T-helper 2 cell (primary cell): ENCODE measurements around the gene PPP1R9B.
A peak's percentile ranks its signal among the peaks of the same experiment; 100 is the strongest.

Experiments
- DNase-seq, 5 experiments: peaks; one replicate each; pipeline versions ENCODE4 v3.0.0 to v3.0.0-alpha.2; 2012 to 2022

The PPP1R9B gene

GRCh38 chr17:50172130-50172529 lies 21.7 kb upstream of the PPP1R9B start:
- DNase-seq: no peak

GRCh38 chr17:50171371-50172071 lies 21.0 kb upstream of the PPP1R9B start:
- no peak for DNase-seq

- DNase-seq: peak in 1 of 5 experiments; percentile 86
Measured at GRCh38 chr17:50170662-50171370, 20.3 kb upstream of the PPP1R9B start.

GRCh38 chr17:50169881-50170459 lies 19.5 kb upstream of the PPP1R9B start:
- DNase-seq: no peak

DNA sequence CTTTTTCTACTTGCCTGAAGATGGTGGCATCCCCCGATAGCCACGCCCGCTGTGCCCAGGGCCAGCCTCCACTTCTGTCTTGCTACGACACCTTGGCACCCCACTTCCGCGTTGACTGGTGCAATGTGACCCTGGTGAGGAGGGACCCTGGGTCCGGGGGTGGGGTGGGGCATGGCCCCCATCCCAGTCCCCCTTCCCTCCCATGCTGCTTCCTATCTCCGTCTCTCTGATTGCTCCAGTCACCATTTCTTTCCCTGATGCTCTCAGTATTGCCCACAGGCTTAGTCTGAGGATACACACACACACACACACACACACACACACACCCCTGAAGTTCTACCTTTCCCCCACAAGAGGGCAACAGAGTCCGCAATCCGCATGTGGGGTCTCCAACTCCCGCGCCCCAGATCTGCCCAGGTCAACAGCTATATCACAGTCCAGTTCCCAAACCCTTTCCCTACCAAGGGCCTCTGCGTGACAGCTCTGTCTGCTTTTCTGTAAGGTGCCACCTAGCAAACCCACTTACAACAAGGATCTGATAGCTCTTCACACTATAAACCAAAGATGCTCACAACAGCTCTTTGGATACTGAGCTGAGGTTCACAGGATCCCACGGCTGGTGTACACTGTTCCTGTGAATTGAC lies 18.8 kb upstream of the PPP1R9B start:
- DNase-seq: peak in 4 of 5 experiments; percentile 17 to 84 (median 62)

GRCh38 chr17:50168319-50168718 lies 17.8 kb upstream of the PPP1R9B start:
- no peak for DNase-seq

DNA sequence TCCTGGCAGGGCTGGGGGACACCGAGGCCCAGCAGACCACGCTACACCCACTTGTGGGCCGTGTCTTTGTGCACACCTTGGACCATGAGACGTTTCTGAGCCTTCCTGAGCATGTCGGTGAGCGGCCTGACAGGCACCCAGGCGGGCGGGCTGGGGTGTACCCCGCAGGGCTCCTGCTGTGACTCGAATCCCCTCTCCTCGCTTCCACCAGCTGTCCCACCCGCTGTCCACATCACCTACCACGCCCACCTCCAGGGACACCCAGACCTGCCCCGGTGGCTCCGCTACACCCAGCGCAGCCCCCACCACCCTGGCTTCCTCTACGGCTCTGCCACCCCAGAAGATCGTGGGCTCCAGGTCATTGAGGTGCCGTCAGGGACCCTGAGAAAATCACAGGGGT lies 16.9 kb upstream of the PPP1R9B start:
- no peak for DNase-seq

- DNase-seq: no peak
Measured at GRCh38 chr17:50166518-50167181, 16.2 kb upstream of the PPP1R9B start.

- DNase-seq: no peak
Measured at GRCh38 chr17:50165867-50166517, 15.5 kb upstream of the PPP1R9B start, which contains the start of gene SGCA. SGCA (plus strand) TSS chr17:50166005; CDS start chr17:50166041, 36 bp downstream.

DNA sequence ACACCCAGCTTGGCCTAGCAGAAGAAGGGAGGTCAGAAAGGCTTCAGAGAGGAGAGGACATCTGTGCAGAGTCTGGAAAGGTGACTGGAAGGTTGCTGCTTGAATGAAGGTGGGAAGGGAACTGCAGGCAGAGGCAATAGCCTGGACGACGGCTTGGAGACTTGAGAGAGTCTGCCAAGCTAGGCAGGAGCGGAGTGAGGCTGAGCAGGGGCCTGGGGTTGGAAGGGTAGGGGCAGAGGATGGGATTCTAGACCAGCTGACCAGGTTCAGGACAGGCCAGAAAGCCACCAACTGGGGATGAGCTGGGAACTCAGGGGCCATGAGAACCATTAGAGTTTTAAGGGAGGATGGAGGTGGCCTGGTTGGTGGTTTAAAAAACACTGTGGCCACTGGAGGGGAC lies 15.0 kb upstream of the PPP1R9B start:
- no peak for DNase-seq

GRCh38 chr17:50165066-50165465 lies 14.6 kb upstream of the PPP1R9B start:
- DNase-seq: no peak

- no peak for DNase-seq
Measured at GRCh38 chr17:50164697-50164988, 14.2 kb upstream of the PPP1R9B start.

- no peak for DNase-seq
Measured at GRCh38 chr17:50163843-50164696, 13.6 kb upstream of the PPP1R9B start.

- DNase-seq: no peak
Measured at GRCh38 chr17:50162466-50163254, 12.2 kb upstream of the PPP1R9B start.

- DNase-seq: no peak
Measured at GRCh38 chr17:50161911-50162288, 11.4 kb upstream of the PPP1R9B start.

- DNase-seq: peak; percentile 88 to 95 (median 93)
Measured at GRCh38 chr17:50161023-50161910, 10.8 kb upstream of the PPP1R9B start.

DNA sequence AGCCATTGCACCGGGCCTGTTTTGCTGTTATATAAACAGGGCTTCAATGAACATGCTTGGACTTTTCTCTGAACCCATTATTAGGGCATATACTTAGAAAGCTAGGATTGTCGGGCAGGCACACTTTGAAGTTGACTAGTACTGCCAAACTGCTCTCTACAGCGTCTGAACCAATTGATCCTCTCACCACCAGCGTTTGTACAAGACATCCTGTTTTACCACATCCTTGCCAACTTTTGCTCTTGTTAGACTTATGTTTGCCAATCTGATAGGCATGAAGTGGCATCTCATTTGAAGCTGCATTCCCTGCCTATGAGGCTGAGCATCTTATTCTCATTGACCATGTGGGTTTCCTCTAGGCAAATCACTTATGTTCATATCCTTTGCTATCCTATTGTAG lies 7.4 kb upstream of the PPP1R9B start:
- DNase-seq: peak in 1 of 5 experiments; percentile 77

- DNase-seq: no peak
Measured at GRCh38 chr17:50155115-50155819, 4.8 kb upstream of the PPP1R9B start.

- no peak for DNase-seq
Measured at GRCh38 chr17:50154604-50155003, 4.1 kb upstream of the PPP1R9B start.
